SU-DHL-6 (cell line): ENCODE results near the gene SLC4A2.

Experiments used
- H2AFZ ChIP-seq: fragments of 200-600 bp; sonication (generic); 2 replicates; pipeline ENCODE4 v1.6.1; 2014; ENCODE audit warnings: low read depth, mild to moderate bottlenecking, moderate library complexity, mixed read lengths, antibody characterized with exemption, low read length; ENCODE audit not compliant: severe bottlenecking
- H3F3A ChIP-seq: fragments of 200-600 bp; shearing (Covaris generic); 2 replicates; pipeline ENCODE4 v1.6.0; 2016; ENCODE audit warnings: antibody characterized with exemption, mild to moderate bottlenecking; ENCODE audit not compliant: insufficient read depth
- H3K27ac ChIP-seq: fragments of 200-600 bp; sonication (generic); 2 replicates; pipeline ENCODE4 v1.5.1; 2016; ENCODE audit warnings: low read depth, mild to moderate bottlenecking, low read length, moderate library complexity, mixed read lengths
- H3K27me3 ChIP-seq: fragments of 200-600 bp; sonication (generic), shearing (Covaris generic); 2 replicates; pipeline ENCODE4 v1.6.0; 2014; ENCODE audit warnings: mild to moderate bottlenecking, low read length
- H3K36me3 ChIP-seq: fragments of 200-600 bp; sonication (generic); 2 replicates; pipeline ENCODE4 v1.6.1; 2014; ENCODE audit warnings: mild to moderate bottlenecking, low read length, mixed read lengths
- H3K4me2 ChIP-seq: fragments of 300-600, 200-600 bp; shearing (Covaris generic), sonication (generic); 2 replicates; pipeline ENCODE4 v1.6.0; 2014; ENCODE audit warnings: low read length, low read depth, mild to moderate bottlenecking; ENCODE audit not compliant: poor library complexity, severe bottlenecking
- H3K4me3 ChIP-seq: fragments of 200-600 bp; sonication (generic); 2 replicates; pipeline ENCODE4 v1.5.1; 2014; ENCODE audit warnings: antibody characterized with exemption, low read length, mild to moderate bottlenecking, mixed read lengths; ENCODE audit not compliant: insufficient read depth, poor library complexity, severe bottlenecking
- H3K79me2 ChIP-seq: fragments of 200-600 bp; sonication (generic); 2 replicates; pipeline ENCODE4 v1.6.1; 2014; ENCODE audit warnings: mild to moderate bottlenecking, low read length, moderate library complexity; ENCODE audit not compliant: insufficient read depth
- H3K9ac ChIP-seq: fragments of 200-600 bp; sonication (generic); 2 replicates; pipeline ENCODE4 v1.7.0; 2014; ENCODE audit warnings: mild to moderate bottlenecking, low read length
- H3K9me2 ChIP-seq: fragments of 200-600 bp; sonication (generic); replicated peaks from 2 replicates; pipeline ENCODE4 v1.6.1; 2014; ENCODE audit warnings: low read length; ENCODE audit not compliant: insufficient read depth
- H3K9me3 ChIP-seq: fragments of 200-600 bp; sonication (generic); 2 replicates; pipeline ENCODE4 v1.6.1; 2014; ENCODE audit warnings: low read length, mixed read lengths; ENCODE audit not compliant: insufficient read depth
- H4K20me1 ChIP-seq: fragments of 200-600 bp; sonication (generic); 2 replicates; pipeline ENCODE4 v1.6.1; 2014; ENCODE audit warnings: low read depth, mild to moderate bottlenecking, antibody characterized with exemption, low read length, moderate library complexity, mixed read lengths
- EZH2phosphoT487 ChIP-seq: fragments of 200-600 bp; sonication (generic), shearing (Covaris generic); conservative IDR thresholded peaks from 2 replicates; pipeline ENCODE4 v1.6.1; 2018; ENCODE audit warnings: mild to moderate bottlenecking, antibody characterized with exemption, low read length, moderate library complexity, mixed read lengths
- TF ChIP-seq, protein P1 (sequence below): fragments of 200-600 bp; sonication (generic); IDR thresholded peaks from one replicate; pipeline ENCODE4 v1.5.1; 2017; ENCODE audit warnings: antibody characterized with exemption, mild to moderate bottlenecking, low read length, moderate library complexity; ENCODE audit not compliant: insufficient read depth, poor library complexity, severe bottlenecking

The SLC4A2 gene

DNA sequence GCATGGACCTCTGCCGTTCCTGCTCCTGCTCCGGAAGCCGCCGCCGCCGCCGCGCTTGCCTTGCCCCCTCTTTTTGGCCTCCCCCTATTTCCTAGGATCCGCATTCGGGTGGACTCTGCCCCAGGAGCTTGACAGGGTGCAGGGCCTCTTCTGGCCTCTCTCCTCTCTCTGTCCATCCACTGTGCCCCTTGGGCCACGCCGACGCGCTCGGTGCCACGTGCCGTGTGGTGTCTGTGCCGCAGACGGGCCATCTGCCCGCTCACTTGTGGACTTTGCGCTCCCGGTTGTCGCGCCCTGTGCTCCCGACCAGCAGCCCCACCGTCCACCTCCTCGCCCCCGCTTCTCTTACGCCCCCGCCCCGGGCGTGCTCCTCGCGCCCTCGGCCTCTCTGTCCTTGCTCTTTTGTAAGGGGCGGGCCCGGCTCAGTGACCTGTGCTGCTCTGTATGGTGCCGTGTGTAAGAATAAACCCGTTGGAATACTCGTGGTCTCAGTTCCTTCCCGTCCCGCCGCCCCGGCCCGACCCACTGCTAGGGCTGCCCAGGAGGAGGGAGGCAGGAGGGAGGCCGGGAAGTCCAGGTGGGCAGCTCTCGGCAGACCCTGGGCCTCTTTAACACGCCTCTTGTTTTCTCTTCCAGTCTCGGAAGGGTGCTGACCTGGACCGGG lies 63.9 kb downstream of the SLC4A2 start:
- Histone ChIP-seq H3K9me2 (no peaks in the 10 kb centered on the region), H3K4me3 (no peak overlapping the region), H3K36me3 (no peaks in the 10 kb centered on the region), H3K79me2 (no peaks in the 10 kb centered on the region), H3F3A (no peaks in the 10 kb centered on the region), H3K4me2 (no peak overlapping the region), H4K20me1 (no peaks in the 10 kb centered on the region), H2AFZ (no peak overlapping the region), H3K27ac (no peak overlapping the region), H3K9me3 (no peaks in the 10 kb centered on the region), H3K9ac (no peak overlapping the region), H3K27me3 (no peaks in the 10 kb centered on the region)
- TF ChIP-seq, protein P1, sequence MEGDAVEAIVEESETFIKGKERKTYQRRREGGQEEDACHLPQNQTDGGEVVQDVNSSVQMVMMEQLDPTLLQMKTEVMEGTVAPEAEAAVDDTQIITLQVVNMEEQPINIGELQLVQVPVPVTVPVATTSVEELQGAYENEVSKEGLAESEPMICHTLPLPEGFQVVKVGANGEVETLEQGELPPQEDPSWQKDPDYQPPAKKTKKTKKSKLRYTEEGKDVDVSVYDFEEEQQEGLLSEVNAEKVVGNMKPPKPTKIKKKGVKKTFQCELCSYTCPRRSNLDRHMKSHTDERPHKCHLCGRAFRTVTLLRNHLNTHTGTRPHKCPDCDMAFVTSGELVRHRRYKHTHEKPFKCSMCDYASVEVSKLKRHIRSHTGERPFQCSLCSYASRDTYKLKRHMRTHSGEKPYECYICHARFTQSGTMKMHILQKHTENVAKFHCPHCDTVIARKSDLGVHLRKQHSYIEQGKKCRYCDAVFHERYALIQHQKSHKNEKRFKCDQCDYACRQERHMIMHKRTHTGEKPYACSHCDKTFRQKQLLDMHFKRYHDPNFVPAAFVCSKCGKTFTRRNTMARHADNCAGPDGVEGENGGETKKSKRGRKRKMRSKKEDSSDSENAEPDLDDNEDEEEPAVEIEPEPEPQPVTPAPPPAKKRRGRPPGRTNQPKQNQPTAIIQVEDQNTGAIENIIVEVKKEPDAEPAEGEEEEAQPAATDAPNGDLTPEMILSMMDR = no peak
- TF ChIP-seq EZH2phosphoT487 = no peak

DNA sequence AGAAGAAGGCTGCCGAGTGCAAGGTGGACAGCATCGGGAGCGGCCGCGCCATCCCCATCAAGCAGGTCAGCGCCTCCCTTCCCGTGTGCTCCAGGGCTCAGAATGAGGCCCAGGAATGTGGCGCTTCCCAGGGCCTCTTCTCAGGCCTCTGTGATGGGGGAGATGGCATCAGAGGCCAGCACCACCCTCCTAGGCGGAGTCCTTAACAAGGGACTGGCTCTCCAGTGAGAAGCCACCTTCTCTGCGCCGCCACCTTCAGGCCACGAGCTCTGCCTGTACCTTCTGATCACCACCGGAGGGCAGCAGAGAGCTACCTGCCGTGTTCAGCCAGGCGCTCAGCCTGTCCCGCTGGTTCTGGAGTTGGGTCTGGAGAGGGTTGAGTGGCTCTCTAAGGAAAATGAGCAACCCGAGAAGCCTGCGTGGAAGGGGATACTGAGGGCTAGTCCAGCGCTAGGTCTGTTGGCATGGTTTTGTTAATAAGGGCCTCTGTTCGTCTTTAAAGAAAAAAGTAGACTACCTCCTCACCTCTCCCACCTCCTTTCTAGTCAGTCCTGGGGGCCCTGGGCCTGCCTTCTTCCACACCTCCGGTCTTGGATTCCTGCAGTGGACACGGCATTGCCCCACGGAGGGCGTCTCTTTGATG lies 64.6 kb downstream of the SLC4A2 start:
- Histone ChIP-seq H3K4me3 (no peak overlapping the region), H3K79me2 (no peaks in the 10 kb centered on the region), H3K9me3 (no peaks in the 10 kb centered on the region), H3K4me2 (no peak overlapping the region), H3K36me3 (no peaks in the 10 kb centered on the region), H3K27me3 (no peaks in the 10 kb centered on the region), H3K9ac (no peak overlapping the region), H3K9me2 (no peaks in the 10 kb centered on the region), H3F3A (no peaks in the 10 kb centered on the region), H2AFZ (no peak overlapping the region), H3K27ac (no peak overlapping the region), H4K20me1 (no peaks in the 10 kb centered on the region)
- TF ChIP-seq, protein P1 = peak; percentile 93
- TF ChIP-seq EZH2phosphoT487 = no peak

DNA sequence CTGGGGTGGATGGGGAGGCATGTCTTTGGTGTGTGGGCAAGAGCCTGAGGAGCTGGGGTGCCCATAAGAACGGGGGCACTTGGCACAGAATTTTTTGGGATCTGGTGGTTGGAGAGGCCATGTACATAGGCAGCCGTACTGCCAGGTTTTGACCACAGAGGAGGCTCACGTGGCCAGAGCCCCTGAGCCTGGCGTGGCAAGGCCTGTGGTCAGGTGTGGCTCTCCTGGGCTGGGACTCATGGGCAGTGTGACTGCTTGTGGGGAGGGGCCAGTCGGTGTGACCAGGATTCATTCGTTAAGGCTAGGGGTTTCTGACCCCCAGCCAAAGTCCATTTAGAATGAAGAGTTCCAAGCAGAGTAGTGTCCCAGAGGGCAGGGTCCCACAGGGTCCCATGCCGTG lies 65.1 kb downstream of the SLC4A2 start:
- Histone ChIP-seq H3K79me2 (no peaks in the 10 kb centered on the region), H3K9me2 (no peaks in the 10 kb centered on the region), H3F3A (no peaks in the 10 kb centered on the region), H3K36me3 (no peaks in the 10 kb centered on the region), H3K4me2 (no peak overlapping the region), H2AFZ (no peak overlapping the region), H4K20me1 (no peaks in the 10 kb centered on the region), H3K27me3 (no peaks in the 10 kb centered on the region), H3K9me3 (no peaks in the 10 kb centered on the region), H3K4me3 (no peak overlapping the region), H3K9ac (no peak overlapping the region), H3K27ac (no peak overlapping the region)
- TF ChIP-seq, protein P1 = no peak
- TF ChIP-seq EZH2phosphoT487 = no peak
